HepG2 (cell line): ENCODE measurements around the gene SGTB. TPM values are rescaled to one million over a fixed set of nuclear protein-coding genes. Genes with fewer than 3 reads are reported as not detected.
A peak's percentile ranks its signal among the peaks of the same experiment; 100 is the strongest.

ENCODE experiments used
- ATAC-seq: fragments of 200-7000 bp; cut with Tn5 transposase; 3 replicates; pipeline ENCODE4 v1.9.1; 2020; ENCODE audit warnings: mild to moderate bottlenecking, moderate library complexity
- BruUV-seq: library from RNA; stranded (reverse); fragments of 400-500 nt; replicated peaks from 2 replicates; lab custom pipeline; 2021; lab: Mats Ljungman, UMichigan
- CTCF ChIA-PET: fragments of 300-600 bp; formaldehyde crosslinking; extraction: SDS; loops from one replicate; lab custom pipeline; 2021; ENCODE audit warnings: low total read pairs, inconsistent platforms, low intra/inter-chr PET ratio; lab: Yijun Ruan, JAX
- POLR2A ChIA-PET: fragments of 350-600 bp; sonication (Branson Sonifier 250); formaldehyde crosslinking; loops from one replicate; lab custom pipeline; 2020; ENCODE audit warnings: antibody characterized with exemption, inconsistent platforms; lab: Yijun Ruan, JAX
- DNase-seq: peaks from one replicate; pipeline ENCODE4 v3.0.0-alpha.2; 2015; ENCODE audit warnings: low spot score
- FAIRE-seq: peaks from 3 replicates; lab custom pipeline; 2011; peaks lifted over from hg19 to GRCh38; lab: Jason Lieb, UNC
- H2AFZ ChIP-seq: one replicate; pipeline ENCODE4 v1.6.1; 2011; ENCODE audit warnings: low read length, inconsistent platforms
- H3K27ac ChIP-seq: fragments of 300-600 bp; 3 replicates; pipeline ENCODE4 v1.8.0; 2011; ENCODE audit warnings: mixed run types, mild to moderate bottlenecking, mixed read lengths, low read length, inconsistent platforms; ENCODE audit not compliant: insufficient read depth; ENCODE audit errors: extremely low read length
- H3K27me3 ChIP-seq, 2 experiments: fragments of 200-600 bp in 1 of 2; 2 replicates in 1 of 2; 3 replicates in 1 of 2; pipeline versions ENCODE4 v1.6.0 to v1.8.0; 2011; ENCODE audit warnings: low read length in 2 of 2, mild to moderate bottlenecking in 2 of 2, moderate library complexity in 2 of 2, inconsistent platforms in 1 of 2; ENCODE audit not compliant: insufficient read depth in 2 of 2, control insufficient read depth in 1 of 2
- H3K36me3 ChIP-seq, 2 experiments: fragments of 200-600 bp in 1 of 2; replicated peaks in 1 of 2; 2 replicates in 1 of 2; 3 replicates in 1 of 2; pipeline versions ENCODE4 v1.5.1 to v1.8.0; 2011; ENCODE audit warnings: low read length in 2 of 2, inconsistent platforms in 1 of 2; ENCODE audit not compliant: insufficient read depth in 2 of 2, control insufficient read depth in 1 of 2
- H3K4me1 ChIP-seq: 2 replicates; pipeline ENCODE4 v1.5.1; 2012; ENCODE audit warnings: low read length, inconsistent platforms; ENCODE audit not compliant: insufficient read depth
- H3K4me2 ChIP-seq: 2 replicates; pipeline ENCODE4 v1.6.0; 2011; ENCODE audit warnings: low read depth, low read length, inconsistent platforms
- H3K4me3 ChIP-seq, 3 experiments: fragments of 200-600 bp in 1 of 3; sonication (generic), shearing (Covaris generic) in 1 of 3; replicated peaks in 1 of 3; 2 replicates each; pipeline ENCODE4 v1.5.1; 2011 to 2016; ENCODE audit warnings: low read length in 3 of 3, inconsistent platforms in 2 of 3, low read depth in 2 of 3, mild to moderate bottlenecking in 2 of 3, control low read depth in 1 of 3, mixed read lengths in 1 of 3; ENCODE audit not compliant: insufficient read depth in 1 of 3
- H3K79me2 ChIP-seq: one replicate; pipeline ENCODE4 v1.6.1; 2011; ENCODE audit warnings: low read length, inconsistent platforms; ENCODE audit not compliant: insufficient read depth
- H3K9ac ChIP-seq: 2 replicates; pipeline ENCODE4 v1.6.0; 2011; ENCODE audit warnings: mild to moderate bottlenecking, low read depth, low read length, inconsistent platforms; ENCODE audit not compliant: insufficient read depth
- H3K9me3 ChIP-seq: 2 replicates; pipeline ENCODE4 v1.5.1; 2012; ENCODE audit warnings: mild to moderate bottlenecking, low read length
- H4K20me1 ChIP-seq: 2 replicates; pipeline ENCODE4 v1.6.0; 2011; ENCODE audit warnings: inconsistent platforms, mild to moderate bottlenecking, low read length, moderate library complexity; ENCODE audit not compliant: insufficient read depth
- ATF4 ChIP-seq, 2 experiments: fragments of 450-650 bp in 1 of 2; sonication (generic) in 1 of 2; formaldehyde crosslinking; IDR thresholded peaks; 2 replicates each; pipeline versions ENCODE4 v1.5.0 to v1.8.0; 2020 to 2022; ENCODE audit warnings: mild to moderate bottlenecking in 1 of 2, missing genetic modification reagents in 1 of 2
- KAT8 ChIP-seq: IDR thresholded peaks from 2 replicates; pipeline ENCODE4 v1.6.1; 2016; ENCODE audit warnings: missing genetic modification reagents, missing compliant biosample characterization
- ZFP91 ChIP-seq: sonication (generic); formaldehyde crosslinking; IDR thresholded peaks from 2 replicates; pipeline ENCODE4 v1.9.0; 2022; ENCODE audit warnings: missing genetic modification reagents, mild to moderate bottlenecking, borderline replicate concordance
- ZNF17 ChIP-seq: sonication (generic); formaldehyde crosslinking; IDR thresholded peaks from 2 replicates; pipeline ENCODE4 v1.5.0; 2020; ENCODE audit warnings: mild to moderate bottlenecking, missing genetic modification reagents
- WGBS: methylation state at CpG from one replicate; pipeline ENCODE4 v1.1.6; 2017; ENCODE audit warnings: low lambda C conversion rate; 5-methylcytosine and 5-hydroxymethylcytosine counted together
- in situ Hi-C: cut with HindIII; loops from 2 replicates; pipeline ENCODE4 v1.10.0; 2017; ENCODE audit warnings: low pct_unique_long_range_greater_than_20kb; ENCODE audit not compliant: extremely low pct_ligation_motif_present
- intact Hi-C: fragments of 100-400 bp; cut with micrococcal nuclease; formaldehyde crosslinking; loops from one replicate; pipeline ENCODE4 v1.10.0; 2022; ENCODE audit not compliant: unreplicated experiment
- polyA plus RNA-seq, 8 experiments: library from polyadenylated mRNA; depleted of rRNA in 3 of 8; stranded (reverse) in 7 of 8; unstranded in 1 of 8; fragments of >200 nt; fragmentation: Illumina TruSeq in 4 of 8; extraction: Trizol in 4 of 8; gene quantifications; 2 replicates each; pipeline versions ENCODE4 v1.2.1 to v1.2.3, GENCODE V29; 2011 to 2016; ENCODE audit warnings: low read depth in 4 of 8, missing spikeins in 1 of 8, mixed read lengths in 1 of 8; ENCODE audit not compliant: insufficient read depth in 1 of 8
- total RNA-seq, 5 experiments: library from RNA; depleted of rRNA; stranded (reverse); fragments of >200 nt; fragmentation: Illumina TruSeq; extraction: Trizol; gene quantifications; 2 replicates each; pipeline ENCODE4 v1.2.3, GENCODE V29; 2016; ENCODE audit warnings: low read depth in 1 of 5
- TF ChIP-seq, protein P1 (sequence below): sonication (generic); formaldehyde crosslinking; IDR thresholded peaks from 2 replicates; pipeline ENCODE4 v1.4.0; 2020; ENCODE audit warnings: missing genetic modification reagents

Gene SGTB
- total and polyA plus RNA-seq, 2 of the 13 experiments (the other 11 are each of a cell fraction or from before 2014, with no cell fraction given): 5.2 to 11.2 TPM

- DNase-seq (no peak), FAIRE-seq (no peak), ATAC-seq (no peak)
- WGBS: 90% methylated on average over 8 of the region's 8 CpGs
- ChIA-PET CTCF (no interaction called here), POLR2A (no interaction called here)
- no peaks in the 10 kb centered on the region; the same call in 1 of the 2 replicates for H4K20me1 ChIP-seq
- H3K36me3 ChIP-seq: no peaks in the 10 kb centered on the region; a peak in 1 of 5 replicates
- in situ Hi-C loops (no loop called here), intact Hi-C loops (no loop called here)
- H3K4me3 ChIP-seq: no peak overlapping the region
- H3K27me3 ChIP-seq: no peaks in the 10 kb centered on the region
- peaks cover 17% of the 10 kb centered on the region for H3K79me2 ChIP-seq
- no peak overlapping the region for H3K4me2 ChIP-seq
- no TSS peak for BruUV-seq
- no peaks in the 10 kb centered on the region for H3K9me3 ChIP-seq
- no peak for TF ChIP-seq ZFP91 (CRISPR knock-in tag)
- no peak for TF ChIP-seq ZNF17 (CRISPR knock-in tag)
- TF ChIP-seq, protein P1, sequence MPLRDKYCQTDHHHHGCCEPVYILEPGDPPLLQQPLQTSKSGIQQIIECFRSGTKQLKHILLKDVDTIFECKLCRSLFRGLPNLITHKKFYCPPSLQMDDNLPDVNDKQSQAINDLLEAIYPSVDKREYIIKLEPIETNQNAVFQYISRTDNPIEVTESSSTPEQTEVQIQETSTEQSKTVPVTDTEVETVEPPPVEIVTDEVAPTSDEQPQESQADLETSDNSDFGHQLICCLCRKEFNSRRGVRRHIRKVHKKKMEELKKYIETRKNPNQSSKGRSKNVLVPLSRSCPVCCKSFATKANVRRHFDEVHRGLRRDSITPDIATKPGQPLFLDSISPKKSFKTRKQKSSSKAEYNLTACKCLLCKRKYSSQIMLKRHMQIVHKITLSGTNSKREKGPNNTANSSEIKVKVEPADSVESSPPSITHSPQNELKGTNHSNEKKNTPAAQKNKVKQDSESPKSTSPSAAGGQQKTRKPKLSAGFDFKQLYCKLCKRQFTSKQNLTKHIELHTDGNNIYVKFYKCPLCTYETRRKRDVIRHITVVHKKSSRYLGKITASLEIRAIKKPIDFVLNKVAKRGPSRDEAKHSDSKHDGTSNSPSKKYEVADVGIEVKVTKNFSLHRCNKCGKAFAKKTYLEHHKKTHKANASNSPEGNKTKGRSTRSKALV: no peak
- H2AFZ ChIP-seq: no peak overlapping the region
- no peak overlapping the region for H3K9ac ChIP-seq
- H3K27ac ChIP-seq: no peak overlapping the region
- peaks cover 44% of the 10 kb centered on the region for H3K4me1 ChIP-seq
Observed at GRCh38 chr5:65753189-65753588, 31.3 kb upstream of the SGTB start.

DNA sequence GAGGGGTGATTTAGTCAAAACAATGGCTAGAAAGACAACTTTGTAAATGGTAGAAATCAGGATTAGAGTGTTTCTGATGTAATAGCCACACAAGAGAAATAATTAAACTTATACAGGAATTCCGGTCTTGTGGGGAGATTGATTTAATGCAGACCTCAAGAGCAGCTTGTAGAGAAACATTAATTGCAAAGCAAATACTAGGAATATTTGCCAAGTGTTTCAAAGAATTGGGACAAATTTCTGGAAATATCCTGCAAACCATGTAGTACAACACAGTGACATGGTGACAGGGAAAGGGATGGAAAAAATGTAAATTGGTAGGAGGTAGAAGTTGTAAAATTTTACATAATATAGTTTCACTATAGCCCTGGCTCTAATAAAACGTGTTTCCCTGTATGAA, 29.0 kb upstream of the SGTB start:
- no peak overlapping the region for H3K9ac ChIP-seq
- H4K20me1 ChIP-seq: no peaks in the 10 kb centered on the region; the same call in 1 of the 2 replicates
- POLR2A ChIA-PET: no interaction called here
- intact Hi-C loops: no loop called here
- H3K4me2 ChIP-seq: peak overlapping the region; percentile 22; the same call in 1 of the 2 replicates
- H3K4me1 ChIP-seq: peaks cover 45% of the 10 kb centered on the region
- in situ Hi-C loops: no loop called here
- CTCF ChIA-PET: no interaction called here
- no peak for ATAC-seq
- 78% methylated on average over 2 of the region's 2 CpGs for WGBS
- H3K9me3 ChIP-seq: no peaks in the 10 kb centered on the region
- FAIRE-seq: no peak
- H3K4me3 ChIP-seq: no peak overlapping the region
- TF ChIP-seq ATF4 (CRISPR knock-in tag; IDR thresholded peaks at IDR 0.05) (0 out of 4 replicates have a peak, but pooled peaks of 1 of the 2 experiments have one; percentile 12), KAT8 (no peak)
- DNase-seq: no peak
- BruUV-seq: no TSS peak
- no peak overlapping the region for H3K27ac ChIP-seq
- H3K79me2 ChIP-seq: peaks cover 19% of the 10 kb centered on the region
- no peaks in the 10 kb centered on the region for H3K27me3 ChIP-seq
- H3K36me3 ChIP-seq: no peaks in the 10 kb centered on the region
- no peak overlapping the region for H2AFZ ChIP-seq
